ENCODE results near the gene MARCHF9.

MARCHF9 gene

DNA sequence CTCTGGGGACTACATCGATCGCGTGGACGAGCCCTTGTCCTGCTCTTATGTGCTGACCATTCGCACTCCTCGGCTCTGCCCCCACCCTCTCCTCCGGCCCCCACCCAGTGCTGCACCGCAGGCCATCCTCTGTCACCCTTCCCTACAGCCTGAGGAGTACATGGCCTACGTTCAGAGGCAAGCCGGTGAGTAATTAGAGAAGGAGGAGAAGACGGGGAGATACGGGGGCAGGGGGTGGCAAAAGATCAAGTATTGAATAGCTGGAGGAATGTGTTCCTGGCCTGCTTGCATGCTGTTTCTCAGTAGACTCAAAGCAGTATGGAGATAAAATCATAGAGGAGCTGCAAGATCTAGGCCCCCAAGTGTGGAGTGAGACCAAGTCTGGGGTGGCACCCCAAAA is 39.1 kb upstream of the MARCHF9 start:
- no peak overlapping the region for H3K4me3 ChIP-seq (ENCODE audit: low read depth, low read length)
- H3K36me3 ChIP-seq, result peaks cover 37% of the 10 kb centered on the region
- H3K27me3 ChIP-seq (ENCODE audit: insufficient read depth, low read depth, severe bottlenecking), result no peaks in the 10 kb centered on the region
- H3K9me3 ChIP-seq (ENCODE audit: severe bottlenecking), result no peaks in the 10 kb centered on the region
- H3K27ac ChIP-seq, result no peak overlapping the region
- TF ChIP-seq CTCF (IDR thresholded peaks at IDR 0.05; ENCODE audit: low read depth, low read length), result no peak
- no peak for DNase-seq

GRCh38 chr12:57716305-57716704 is 38.6 kb upstream of the MARCHF9 start:
- Histone ChIP-seq H3K36me3 (peaks cover 37% of the 10 kb centered on the region), H3K4me3 (ENCODE audit: low read depth, low read length) (no peak overlapping the region)

DNA sequence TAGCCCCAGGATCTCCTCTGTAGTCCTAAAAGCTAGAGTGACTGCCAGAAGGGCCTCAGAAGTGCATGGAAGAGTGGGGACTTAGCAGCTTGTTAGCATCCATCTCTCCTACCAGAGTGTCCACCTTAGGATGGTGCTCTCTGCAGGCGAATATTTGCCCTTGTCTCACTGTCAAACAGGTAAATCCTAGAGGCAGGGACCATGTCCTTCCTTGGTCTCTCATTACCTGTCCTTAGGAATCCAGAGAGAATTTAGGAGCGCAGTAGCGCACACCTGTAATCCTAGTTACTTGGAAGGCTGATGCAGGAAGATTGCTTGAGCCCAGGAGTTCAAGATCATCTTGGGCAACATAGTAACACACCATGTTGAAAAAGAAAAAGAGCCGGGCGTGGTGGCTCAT is 37.8 kb upstream of the MARCHF9 start:
- H3K9me3 ChIP-seq (ENCODE audit: severe bottlenecking), result no peaks in the 10 kb centered on the region
- peaks cover 43% of the 10 kb centered on the region for H3K36me3 ChIP-seq

More at GRCh38 chr12:57716305-57716704, 38.6 kb upstream of the MARCHF9 start:
- Histone ChIP-seq H3K9me3 (ENCODE audit: severe bottlenecking) (no peaks in the 10 kb centered on the region), H3K27ac (no peak overlapping the region), H3K27me3 (ENCODE audit: insufficient read depth, low read depth, severe bottlenecking) (no peaks in the 10 kb centered on the region)
- TF ChIP-seq CTCF (IDR thresholded peaks at IDR 0.05; ENCODE audit: low read depth, low read length), result no peak
- no peak for DNase-seq

DNA sequence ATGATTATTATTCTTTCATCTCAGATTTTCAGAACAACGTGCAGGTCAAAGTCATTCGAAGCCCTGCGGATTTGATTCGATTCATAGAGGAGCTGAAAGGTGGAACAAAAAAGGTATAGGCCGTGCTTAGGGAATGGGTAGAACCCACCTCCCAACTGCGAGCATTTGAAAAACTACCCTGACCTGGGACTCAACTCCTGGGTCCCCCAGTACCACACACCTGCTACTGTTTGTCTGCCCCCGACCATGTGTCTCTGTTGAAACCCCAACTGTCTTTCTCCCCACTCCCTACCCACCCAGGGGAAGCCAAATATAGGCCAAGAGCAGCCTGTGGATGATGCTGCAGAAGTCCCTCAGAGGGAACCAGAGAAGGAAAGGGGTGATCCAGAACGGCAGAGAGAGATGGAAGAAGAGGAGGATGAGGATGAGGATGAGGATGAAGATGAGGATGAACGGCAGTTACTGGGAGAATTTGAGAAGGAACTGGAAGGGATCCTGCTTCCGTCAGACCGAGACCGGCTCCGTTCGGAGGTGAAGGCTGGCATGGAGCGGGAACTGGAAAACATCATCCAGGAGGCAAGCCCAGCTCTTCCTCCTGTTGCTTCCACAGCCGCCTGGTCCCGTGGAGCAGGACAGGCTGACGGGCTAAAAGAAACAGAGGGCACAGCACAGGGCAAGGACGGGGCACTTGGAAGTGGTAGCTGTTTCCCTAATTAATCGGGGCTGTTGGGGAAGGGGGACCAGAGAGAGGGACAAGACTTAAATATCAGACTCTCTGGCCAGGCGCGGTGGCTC is 36.9 kb upstream of the MARCHF9 start:
- no peak for DNase-seq
- no peaks in the 10 kb centered on the region for H3K27me3 ChIP-seq (ENCODE audit: insufficient read depth, low read depth, severe bottlenecking)
- no peak for TF ChIP-seq CTCF (IDR thresholded peaks at IDR 0.05; ENCODE audit: low read depth, low read length)
- no peak overlapping the region for H3K27ac ChIP-seq
- no peaks in the 10 kb centered on the region for H3K9me3 ChIP-seq (ENCODE audit: severe bottlenecking)
- H3K4me3 ChIP-seq (ENCODE audit: low read depth, low read length), result no peak overlapping the region
- peaks cover 43% of the 10 kb centered on the region for H3K36me3 ChIP-seq

More for the DNA sequence above, 37.8 kb upstream of the MARCHF9 start:
- DNase-seq, result no peak
- H3K27me3 ChIP-seq (ENCODE audit: insufficient read depth, low read depth, severe bottlenecking), result no peaks in the 10 kb centered on the region
- no peak for TF ChIP-seq CTCF (IDR thresholded peaks at IDR 0.05; ENCODE audit: low read depth, low read length)
- H3K4me3 ChIP-seq (ENCODE audit: low read depth, low read length), result no peak overlapping the region
- no peak overlapping the region for H3K27ac ChIP-seq

GRCh38 chr12:57718641-57719528 is 36.0 kb upstream of the MARCHF9 start:
- TF ChIP-seq CTCF (IDR thresholded peaks at IDR 0.05; ENCODE audit: low read depth, low read length), result no peak
- Histone ChIP-seq H3K36me3 (peaks cover 43% of the 10 kb centered on the region), H3K27ac (no peak overlapping the region), H3K27me3 (ENCODE audit: insufficient read depth, low read depth, severe bottlenecking) (no peaks in the 10 kb centered on the region), H3K4me3 (ENCODE audit: low read depth, low read length) (no peak overlapping the region), H3K9me3 (ENCODE audit: severe bottlenecking) (no peaks in the 10 kb centered on the region)
- DNase-seq, result no peak

Data from WERI-Rb-1 (cell line).